Measurements from ENCODE around the gene IL1B. TPM values are rescaled to one million over a fixed set of nuclear protein-coding genes. Genes with fewer than 3 reads are reported as not detected.

The IL1B gene
- total RNA-seq, 4 donors from 2014 or later: 0.53 to 9.1 TPM; not detected in 2

DNA sequence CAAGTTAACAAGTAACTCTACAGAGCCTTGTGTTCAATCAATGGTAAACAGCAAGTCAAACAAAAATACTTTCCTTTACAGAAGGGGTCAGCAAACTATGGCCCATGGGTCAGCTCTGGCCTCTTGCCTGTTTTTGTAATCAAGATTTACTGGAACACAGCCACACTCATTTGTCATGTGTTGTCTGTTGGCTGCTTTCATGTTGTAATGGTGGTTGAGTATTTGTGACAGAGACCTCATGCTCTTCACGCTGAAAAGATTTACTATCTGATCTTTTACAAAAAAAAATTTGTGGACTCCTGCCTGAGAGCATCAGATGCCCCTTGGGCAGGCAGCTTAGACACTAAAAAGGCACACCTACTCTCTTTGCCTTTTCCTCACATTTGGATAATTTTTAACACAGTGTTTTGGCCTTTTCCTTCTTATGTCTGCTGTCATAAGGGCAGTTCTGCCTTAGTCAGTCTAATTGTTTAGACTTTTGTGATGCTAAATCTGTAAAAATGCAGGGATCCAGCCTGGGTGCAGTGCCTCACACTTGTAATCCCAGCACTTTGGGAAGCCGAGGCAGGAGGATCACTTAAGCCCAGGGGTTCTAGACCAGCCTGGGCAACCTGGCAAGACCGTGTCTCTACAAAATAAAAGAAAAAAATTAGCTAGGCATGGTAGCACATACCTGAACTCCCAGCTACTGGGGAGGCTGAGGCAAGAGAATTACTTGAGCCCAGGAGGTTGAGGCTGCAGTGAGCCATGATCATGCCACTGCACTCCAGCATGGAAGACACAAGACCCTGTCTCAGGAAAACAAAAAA lies 18.3 kb downstream of the IL1B start:
- Histone ChIP-seq H3K4me3 (no peak overlapping the region), H3K27ac (no peak overlapping the region), H3K4me1 (peaks cover 0 to 5% (median 0%) of the 10 kb centered on the region in 4 donors), H3K36me3 (no peaks in the 10 kb centered on the region), H3K9me3 (no peaks in the 10 kb centered on the region), H3K27me3 (no peaks in the 10 kb centered on the region)
- no peak for TF ChIP-seq POLR2A (IDR thresholded peaks at IDR 0.05)
- TF ChIP-seq, protein P1, sequence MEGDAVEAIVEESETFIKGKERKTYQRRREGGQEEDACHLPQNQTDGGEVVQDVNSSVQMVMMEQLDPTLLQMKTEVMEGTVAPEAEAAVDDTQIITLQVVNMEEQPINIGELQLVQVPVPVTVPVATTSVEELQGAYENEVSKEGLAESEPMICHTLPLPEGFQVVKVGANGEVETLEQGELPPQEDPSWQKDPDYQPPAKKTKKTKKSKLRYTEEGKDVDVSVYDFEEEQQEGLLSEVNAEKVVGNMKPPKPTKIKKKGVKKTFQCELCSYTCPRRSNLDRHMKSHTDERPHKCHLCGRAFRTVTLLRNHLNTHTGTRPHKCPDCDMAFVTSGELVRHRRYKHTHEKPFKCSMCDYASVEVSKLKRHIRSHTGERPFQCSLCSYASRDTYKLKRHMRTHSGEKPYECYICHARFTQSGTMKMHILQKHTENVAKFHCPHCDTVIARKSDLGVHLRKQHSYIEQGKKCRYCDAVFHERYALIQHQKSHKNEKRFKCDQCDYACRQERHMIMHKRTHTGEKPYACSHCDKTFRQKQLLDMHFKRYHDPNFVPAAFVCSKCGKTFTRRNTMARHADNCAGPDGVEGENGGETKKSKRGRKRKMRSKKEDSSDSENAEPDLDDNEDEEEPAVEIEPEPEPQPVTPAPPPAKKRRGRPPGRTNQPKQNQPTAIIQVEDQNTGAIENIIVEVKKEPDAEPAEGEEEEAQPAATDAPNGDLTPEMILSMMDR (IDR thresholded peaks at IDR 0.05): no peak
- no peak for DNase-seq

DNA sequence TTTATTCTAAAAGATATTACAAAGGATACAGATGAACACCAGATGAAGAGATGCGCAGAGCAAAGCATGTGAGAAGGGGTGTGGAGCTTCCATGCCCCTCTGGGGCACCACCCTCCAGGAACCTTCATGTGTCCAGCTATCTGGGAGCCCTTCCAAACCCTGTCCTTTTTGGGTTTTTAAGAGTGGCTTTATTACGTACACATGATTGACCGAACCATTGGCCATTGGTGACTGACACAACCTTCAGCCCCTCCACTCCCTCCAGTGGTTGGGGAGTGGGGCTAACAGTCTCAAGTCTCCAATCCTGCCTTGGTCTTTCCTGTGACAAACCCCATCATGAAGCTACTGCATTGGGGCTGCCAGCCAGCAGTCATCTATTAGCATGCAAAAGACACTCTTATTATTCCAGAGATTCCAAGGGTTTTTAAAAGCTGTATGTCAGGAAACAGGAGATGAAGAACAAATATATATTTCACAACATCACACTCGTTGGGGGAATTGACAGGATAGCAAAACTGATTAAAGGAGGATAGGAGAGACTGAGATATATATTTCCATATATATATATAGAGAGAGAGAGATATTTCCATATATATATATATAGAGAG lies 19.4 kb downstream of the IL1B start:
- H3K9me3 ChIP-seq: no peaks in the 10 kb centered on the region
- TF ChIP-seq POLR2A (IDR thresholded peaks at IDR 0.05): no peak
- TF ChIP-seq, protein P1 (IDR thresholded peaks at IDR 0.05): no peak
- H3K4me3 ChIP-seq: no peak overlapping the region
- no peak for DNase-seq
- no peak overlapping the region for H3K27ac ChIP-seq
- no peaks in the 10 kb centered on the region for H3K27me3 ChIP-seq
- no peaks in the 10 kb centered on the region for H3K36me3 ChIP-seq
- peaks cover 0 to 13% (median 2%) of the 10 kb centered on the region in 4 donors for H3K4me1 ChIP-seq

DNA sequence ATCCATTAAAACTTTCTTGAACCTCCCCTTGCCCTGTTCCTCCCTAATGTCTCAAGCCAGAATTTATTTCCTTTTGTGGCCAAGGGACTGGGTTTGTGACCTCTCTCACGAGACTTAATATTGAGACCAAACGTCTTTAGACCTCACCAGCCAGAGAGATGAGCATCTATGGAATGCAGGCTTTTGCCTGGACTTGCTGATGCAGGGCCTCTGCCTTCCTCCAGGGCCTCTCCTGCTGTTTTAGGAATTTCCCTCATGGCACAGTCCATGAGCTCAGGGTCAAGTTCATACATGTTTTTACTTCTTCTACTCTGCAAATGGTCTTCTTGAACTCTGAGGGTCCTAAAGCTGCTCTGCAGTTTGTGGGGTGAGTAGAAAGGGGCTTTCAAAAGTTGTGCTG lies 22.3 kb downstream of the IL1B start:
- peaks cover 0 to 13% (median 3%) of the 10 kb centered on the region in 4 donors for H3K4me1 ChIP-seq
- TF ChIP-seq POLR2A (IDR thresholded peaks at IDR 0.05): no peak
- TF ChIP-seq, protein P1 (IDR thresholded peaks at IDR 0.05): no peak
- H3K27ac ChIP-seq: no peak overlapping the region
- no peaks in the 10 kb centered on the region for H3K9me3 ChIP-seq
- no peak for DNase-seq
- no peaks in the 10 kb centered on the region for H3K27me3 ChIP-seq
- no peaks in the 10 kb centered on the region for H3K36me3 ChIP-seq
- no peak overlapping the region for H3K4me3 ChIP-seq

DNA sequence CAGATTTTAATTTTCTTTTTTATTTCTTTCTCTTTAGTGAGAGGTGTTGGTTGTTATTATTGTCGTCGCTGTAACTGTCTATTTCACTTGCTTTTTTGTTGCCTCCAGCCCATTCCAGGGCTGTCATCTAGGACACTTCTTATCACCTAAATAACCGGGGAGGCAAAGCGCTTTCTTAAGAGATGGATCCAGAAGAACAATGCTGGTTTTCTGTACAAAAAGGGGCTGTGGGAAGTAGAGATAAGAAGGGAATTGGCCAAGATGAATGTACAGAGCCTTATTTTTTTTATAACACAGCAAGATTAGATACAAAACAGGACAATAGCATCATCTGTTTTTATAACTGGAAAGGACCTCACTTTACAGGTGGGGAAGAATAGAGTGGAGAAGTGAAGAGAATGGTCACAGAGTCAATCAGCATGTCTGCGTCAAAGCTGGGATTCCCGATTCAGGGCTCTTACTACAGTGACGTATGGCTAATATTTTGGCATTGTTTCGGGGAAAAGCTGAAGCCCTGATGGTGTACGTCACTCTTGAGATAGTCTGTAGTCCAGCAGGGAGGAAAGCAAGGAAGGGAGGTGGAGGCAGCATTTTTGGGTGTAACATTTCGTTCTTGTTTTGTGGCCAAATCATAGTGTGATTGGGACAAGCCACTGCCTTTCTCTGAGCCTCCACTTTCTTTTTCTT lies 23.2 kb downstream of the IL1B start:
- Histone ChIP-seq H3K4me1 (peaks cover 0 to 13% (median 3%) of the 10 kb centered on the region in 4 donors), H3K27me3 (no peaks in the 10 kb centered on the region), H3K27ac (no peak overlapping the region), H3K4me3 (no peak overlapping the region), H3K36me3 (no peaks in the 10 kb centered on the region), H3K9me3 (no peaks in the 10 kb centered on the region)
- TF ChIP-seq, protein P1 (IDR thresholded peaks at IDR 0.05): no peak
- TF ChIP-seq POLR2A (IDR thresholded peaks at IDR 0.05): no peak
- DNase-seq: no peak

DNA sequence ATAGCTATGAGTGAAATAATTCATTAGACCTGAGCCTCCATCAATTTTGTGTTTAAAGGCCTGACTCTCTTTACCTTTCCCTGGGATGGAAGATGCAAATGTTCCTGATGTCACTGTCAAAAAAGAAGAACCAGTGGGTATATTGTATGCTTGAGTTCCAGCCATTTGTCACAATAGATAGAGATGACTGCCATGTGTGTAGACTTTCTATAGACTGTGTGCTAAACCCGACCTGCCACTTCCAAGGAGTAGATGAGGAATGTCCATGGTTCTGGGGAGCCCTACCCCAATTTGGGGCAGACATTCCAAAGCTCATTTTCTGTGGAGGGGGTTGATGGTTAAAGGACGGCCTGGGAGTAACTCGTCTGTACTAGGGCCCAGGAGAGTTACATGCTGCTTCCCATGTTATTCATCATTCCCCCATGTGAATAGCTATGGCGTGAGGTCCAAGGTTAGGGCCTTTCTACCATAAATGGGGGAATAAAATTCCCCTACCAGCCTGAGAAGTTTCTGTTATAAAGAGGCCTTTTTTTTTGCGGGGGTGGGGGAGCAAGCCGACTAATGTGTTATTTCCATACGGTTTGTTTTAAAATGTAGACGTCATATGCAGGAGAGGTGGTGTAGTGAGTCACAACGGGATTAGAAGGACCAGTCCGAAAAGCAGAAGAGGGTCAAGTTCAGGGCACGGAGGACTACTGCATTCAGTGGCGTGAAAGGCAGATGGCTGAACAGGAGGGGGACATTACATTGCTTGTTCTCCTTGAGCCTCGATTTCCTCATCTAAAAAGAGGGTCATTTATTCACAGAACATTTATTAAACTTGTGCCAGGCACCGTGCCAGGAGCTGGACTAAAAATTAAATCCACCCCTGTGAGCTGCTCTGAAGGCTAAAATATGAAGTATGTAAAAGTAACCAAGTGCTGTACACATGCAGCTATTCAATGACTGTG lies 24.0 kb downstream of the IL1B start:
- no peaks in the 10 kb centered on the region for H3K36me3 ChIP-seq
- H3K27me3 ChIP-seq: no peaks in the 10 kb centered on the region
- peaks cover 0 to 13% (median 3%) of the 10 kb centered on the region in 4 donors for H3K4me1 ChIP-seq
- TF ChIP-seq, protein P1 (IDR thresholded peaks at IDR 0.05): no peak
- no peak for TF ChIP-seq POLR2A (IDR thresholded peaks at IDR 0.05)
- no peaks in the 10 kb centered on the region for H3K9me3 ChIP-seq
- no peak for DNase-seq
- H3K4me3 ChIP-seq: no peak overlapping the region
- H3K27ac ChIP-seq: peak overlapping the region in 1 of 4 donors; percentile 31
